ENCODE results near the gene SMIM44. TPM values are rescaled to one million over a fixed set of nuclear protein-coding genes. Genes with fewer than 3 reads are reported as not detected.

Gene SMIM44
- total and polyA plus RNA-seq, 10 donors, result not detected

DNA sequence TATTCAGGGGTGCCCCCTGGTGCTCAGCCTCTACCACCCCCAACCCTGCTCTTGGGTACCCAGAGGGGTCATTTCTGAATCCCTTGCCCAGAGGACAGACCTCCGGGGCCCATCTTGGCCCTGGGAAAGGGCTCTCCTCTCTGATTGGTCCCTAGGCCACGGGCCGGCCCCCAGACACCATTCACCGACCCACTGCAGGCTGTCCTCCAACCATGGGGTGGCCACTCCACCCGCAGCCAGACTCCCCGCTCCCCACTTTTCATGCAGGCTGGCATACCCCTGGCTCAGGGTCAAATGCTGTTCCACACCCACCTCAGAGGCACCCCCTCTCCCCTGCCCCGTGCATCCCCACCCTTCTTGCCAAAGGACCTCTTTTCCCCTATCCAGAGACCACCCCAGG is 17.7 kb downstream of the SMIM44 start:
- Histone ChIP-seq H3K4me3 (no peak overlapping the region), H3K36me3 (peaks cover 0 to 59% (median 19%) of the 10 kb centered on the region in 6 donors), H3K4me1 (peaks cover 0 to 36% (median 7%) of the 10 kb centered on the region in 6 donors), H3K27me3 (replicated peaks in 1 of 7) (no peaks in the 10 kb centered on the region), H3K27ac (peak overlapping the region in 3 of 8 donors; percentile 4 to 24 (median 7)), H3K9me3 (no peaks in the 10 kb centered on the region)
- 80 to 96% (median 90%) methylated on average over 7 of the region's 7 CpGs for WGBS, 5 donors
- no peak for DNase-seq
- intact Hi-C loops (cut with DNase I; ENCODE audit: low total_unique reads), result no loop called here
- TF ChIP-seq, protein P1, sequence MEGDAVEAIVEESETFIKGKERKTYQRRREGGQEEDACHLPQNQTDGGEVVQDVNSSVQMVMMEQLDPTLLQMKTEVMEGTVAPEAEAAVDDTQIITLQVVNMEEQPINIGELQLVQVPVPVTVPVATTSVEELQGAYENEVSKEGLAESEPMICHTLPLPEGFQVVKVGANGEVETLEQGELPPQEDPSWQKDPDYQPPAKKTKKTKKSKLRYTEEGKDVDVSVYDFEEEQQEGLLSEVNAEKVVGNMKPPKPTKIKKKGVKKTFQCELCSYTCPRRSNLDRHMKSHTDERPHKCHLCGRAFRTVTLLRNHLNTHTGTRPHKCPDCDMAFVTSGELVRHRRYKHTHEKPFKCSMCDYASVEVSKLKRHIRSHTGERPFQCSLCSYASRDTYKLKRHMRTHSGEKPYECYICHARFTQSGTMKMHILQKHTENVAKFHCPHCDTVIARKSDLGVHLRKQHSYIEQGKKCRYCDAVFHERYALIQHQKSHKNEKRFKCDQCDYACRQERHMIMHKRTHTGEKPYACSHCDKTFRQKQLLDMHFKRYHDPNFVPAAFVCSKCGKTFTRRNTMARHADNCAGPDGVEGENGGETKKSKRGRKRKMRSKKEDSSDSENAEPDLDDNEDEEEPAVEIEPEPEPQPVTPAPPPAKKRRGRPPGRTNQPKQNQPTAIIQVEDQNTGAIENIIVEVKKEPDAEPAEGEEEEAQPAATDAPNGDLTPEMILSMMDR (IDR thresholded peaks at IDR 0.05 in 8 of 11, conservative IDR thresholded peaks at IDR 0.05 in 3 of 11), result no peak
- TF ChIP-seq POLR2A (IDR thresholded peaks at IDR 0.05) (no peak), POLR2AphosphoS5 (IDR thresholded peaks at IDR 0.05) (no peak)

DNA sequence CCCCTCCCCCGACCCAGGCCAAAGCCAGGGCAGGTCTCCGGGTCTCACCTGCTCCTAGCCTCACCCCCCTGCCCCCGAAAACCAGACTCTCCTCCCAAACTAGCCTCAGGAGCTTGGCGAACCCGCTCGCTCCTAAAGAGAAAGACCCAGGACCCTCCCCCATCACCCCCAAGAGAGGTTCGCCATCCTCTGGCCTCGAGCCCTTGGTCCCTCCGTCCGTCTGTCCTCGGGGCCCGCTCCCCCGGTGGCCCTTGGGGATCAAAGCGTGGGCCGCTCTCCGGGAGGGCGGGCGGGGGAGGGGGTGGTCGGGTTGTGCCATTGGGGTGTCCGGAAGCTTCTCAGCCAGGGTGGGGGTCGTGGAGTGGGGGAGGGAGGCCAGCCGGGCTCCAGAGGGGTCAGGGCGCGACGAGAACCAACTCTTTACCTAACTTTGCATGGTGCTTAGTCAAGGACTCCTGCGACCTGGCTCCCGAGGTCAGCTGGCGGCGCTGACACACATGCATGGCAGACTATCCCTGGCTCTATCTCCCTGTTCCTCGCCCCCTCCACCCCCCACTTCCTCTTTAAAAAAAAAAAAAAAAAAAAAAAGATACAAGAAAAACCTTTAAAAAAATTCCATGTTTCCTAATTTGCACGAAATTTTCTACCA is 18.5 kb downstream of the SMIM44 start:
- no peaks in the 10 kb centered on the region for H3K27me3 ChIP-seq (replicated peaks in 1 of 7)
- peak overlapping the region in 2 of 8 donors; percentile 3 to 11 for H3K27ac ChIP-seq
- TF ChIP-seq POLR2A (IDR thresholded peaks at IDR 0.05) (no peak), POLR2AphosphoS5 (IDR thresholded peaks at IDR 0.05) (no peak)
- TF ChIP-seq, protein P1 (IDR thresholded peaks at IDR 0.05 in 8 of 11, conservative IDR thresholded peaks at IDR 0.05 in 3 of 11), result no peak
- WGBS, 5 donors, result 72 to 91% (median 78%) methylated on average over 18 to 31 of the region's 31 CpGs
- intact Hi-C loops (cut with DNase I; ENCODE audit: low total_unique reads), result no loop called here
- no peak for DNase-seq
- peaks cover 0 to 44% (median 14%) of the 10 kb centered on the region in 6 donors for H3K4me1 ChIP-seq
- H3K9me3 ChIP-seq, result no peaks in the 10 kb centered on the region
- H3K36me3 ChIP-seq, result peaks cover 0 to 67% (median 19%) of the 10 kb centered on the region in 6 donors
- H3K4me3 ChIP-seq, result no peak overlapping the region

DNA sequence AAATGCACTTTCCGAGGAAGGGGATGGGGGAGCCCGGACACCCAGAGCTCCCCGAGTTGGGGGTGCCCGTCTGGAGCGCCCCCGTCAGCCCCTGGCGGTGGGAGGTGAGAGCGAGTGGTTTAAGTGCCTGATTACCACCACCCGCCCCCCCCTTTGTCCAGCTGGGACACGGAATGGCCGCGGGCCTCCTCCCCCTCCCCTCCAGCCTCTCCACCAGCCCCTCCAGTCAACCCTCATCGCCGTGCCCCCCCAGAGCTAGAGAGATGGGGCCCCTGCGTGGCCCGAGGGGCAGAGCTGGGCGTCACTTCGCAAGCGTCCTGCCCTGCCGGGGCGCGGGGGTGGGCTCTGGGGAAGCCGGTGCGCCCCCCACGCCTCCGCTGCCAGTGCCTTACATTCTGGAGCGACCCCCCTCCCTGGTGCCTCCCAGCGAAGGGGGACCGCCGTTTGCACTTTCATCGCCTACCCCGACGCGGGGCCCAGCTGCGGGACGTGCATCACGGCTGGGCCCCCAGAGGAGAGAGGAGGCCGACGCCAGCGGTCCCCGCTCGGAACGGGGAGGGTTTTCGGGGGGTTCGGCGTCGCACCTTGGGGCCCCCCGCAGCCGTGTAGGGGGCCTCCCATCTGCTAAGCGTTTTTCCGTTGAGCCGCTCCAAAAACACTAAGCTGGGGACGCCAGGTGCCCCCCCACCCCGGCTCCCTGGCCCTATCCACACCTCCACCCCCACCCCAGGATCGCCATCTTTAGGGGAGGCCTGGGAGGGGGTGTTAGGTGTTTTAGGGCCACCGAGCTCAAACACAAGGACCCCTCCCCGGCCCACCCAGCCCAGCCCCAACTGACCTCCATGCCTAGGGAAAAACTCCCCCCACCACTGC is 19.3 kb downstream of the SMIM44 start:
- peaks cover 0 to 46% (median 18%) of the 10 kb centered on the region in 6 donors for H3K4me1 ChIP-seq
- no peak for DNase-seq
- intact Hi-C loops (cut with DNase I; ENCODE audit: low total_unique reads), result no loop called here
- H3K9me3 ChIP-seq, result no peaks in the 10 kb centered on the region
- H3K4me3 ChIP-seq, result no peak overlapping the region
- WGBS, 5 donors, result 86 to 98% (median 89%) methylated on average over 23 to 57 of the region's 57 CpGs
- peaks cover 0 to 75% (median 19%) of the 10 kb centered on the region in 6 donors for H3K36me3 ChIP-seq
- TF ChIP-seq POLR2AphosphoS5 (IDR thresholded peaks at IDR 0.05), result peak in 1 of 3 donors; percentile 41
- TF ChIP-seq POLR2A (IDR thresholded peaks at IDR 0.05), result no peak
- no peak overlapping the region for H3K27ac ChIP-seq
- H3K27me3 ChIP-seq (replicated peaks in 1 of 7), result no peaks in the 10 kb centered on the region

DNA sequence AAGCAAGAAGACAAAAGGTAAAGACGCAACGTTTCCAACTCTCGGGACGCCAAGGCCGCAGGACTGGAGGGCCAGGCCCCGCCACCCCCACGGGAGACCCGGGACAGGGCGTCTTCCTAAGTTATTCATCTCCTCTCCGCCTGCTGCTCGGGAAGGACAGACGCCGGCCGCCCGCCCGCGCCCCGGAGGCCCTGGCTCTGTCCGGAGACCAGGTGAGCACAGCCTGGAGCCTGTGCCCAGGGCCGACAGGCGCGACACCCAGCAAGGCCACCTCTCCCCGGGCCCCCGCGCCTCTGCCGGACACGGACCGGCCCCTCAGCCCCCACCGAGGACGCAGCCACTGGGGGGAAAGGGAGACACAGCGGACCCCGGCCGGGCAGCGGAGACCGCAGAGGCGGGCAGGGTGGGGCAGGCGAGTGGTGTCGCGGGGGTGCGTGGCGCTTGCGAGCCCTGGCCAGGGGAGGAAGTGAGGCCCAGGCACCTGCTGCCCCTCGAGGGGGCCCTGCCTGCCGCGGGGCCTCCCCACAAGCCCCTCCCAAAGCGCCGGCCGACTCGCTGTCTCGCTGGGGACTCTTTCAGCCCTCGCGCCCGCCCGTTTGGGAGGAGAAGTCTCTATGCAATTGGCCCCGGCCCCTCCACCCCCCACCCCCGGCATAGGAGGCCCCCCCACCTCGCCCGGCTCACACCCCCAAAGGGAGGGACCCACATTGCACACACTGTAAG is 20.1 kb downstream of the SMIM44 start:
- intact Hi-C loops (cut with DNase I; ENCODE audit: low total_unique reads), result no loop called here
- no peak for TF ChIP-seq POLR2A (IDR thresholded peaks at IDR 0.05)
- TF ChIP-seq POLR2AphosphoS5 (IDR thresholded peaks at IDR 0.05), result peak in 2 of 3 donors; percentile 25 to 59
- WGBS, 5 donors, result 81 to 90% (median 86%) methylated on average over 42 to 58 of the region's 58 CpGs
- Histone ChIP-seq H3K9me3 (no peaks in the 10 kb centered on the region), H3K36me3 (peaks cover 0 to 83% (median 19%) of the 10 kb centered on the region in 6 donors), H3K4me1 (peaks cover 0 to 48% (median 22%) of the 10 kb centered on the region in 6 donors), H3K27me3 (replicated peaks in 1 of 7) (no peaks in the 10 kb centered on the region), H3K4me3 (no peak overlapping the region), H3K27ac (no peak overlapping the region)
- no peak for DNase-seq
